ENCODE data around the gene PPP1R1B. TPM values are rescaled to one million over a fixed set of nuclear protein-coding genes. Genes with fewer than 3 reads are reported as not detected.

Gene PPP1R1B
- total and polyA plus RNA-seq, 9 of the 15 experiments (the other 6 are each of a cell fraction or from before 2014, with no cell fraction given) = 0.07 to 0.18 (median 0.10) TPM; not detected in 4

- TF ChIP-seq TRIM24 (IDR thresholded peaks at IDR 0.05) (peak; percentile 63 to 70; a peak in 3 of 4 replicates), UBTF (IDR thresholded peaks at IDR 0.05; ENCODE audit: borderline replicate concordance in 1 of 2, low read depth in 2 of 2, low read length in 2 of 2) (no peak), JUNB (CRISPR knock-in tag; conservative IDR thresholded peaks at IDR 0.05) (no peak), PHF8 (IDR thresholded peaks at IDR 0.05; ENCODE audit: borderline replicate concordance, low read length) (no peak)
Observed at GRCh38 chr17:39683295-39683939, 56.7 kb downstream of the PPP1R1B start (continued).

GRCh38 chr17:39684369-39685192 lies 57.8 kb downstream of the PPP1R1B start:
- no peak overlapping the region for H2AFZ ChIP-seq (ENCODE audit: low read depth, low read length)
- in situ Hi-C loops (cut with MboI) (no loop called here), intact Hi-C loops (cut with micrococcal nuclease) (loop anchor here (5.0 kb wide), 1 partner anchor 48 kb away; the partner anchor contains the start of gene MIEN1)
- DNase-seq (ENCODE audit: extremely low read depth in 1 of 4, low spot score in 3 of 4) = no peak
- peaks cover 7% of the 10 kb centered on the region; the same call in 2 of the 3 replicates for H3K79me2 ChIP-seq (ENCODE audit: control insufficient read depth, insufficient read depth, low read length)
- H3K27me3 ChIP-seq (ENCODE audit: control insufficient read depth in 2 of 2, insufficient read depth in 2 of 2, low read length in 2 of 2) = no peaks in the 10 kb centered on the region
- H3K4me2 ChIP-seq (ENCODE audit: insufficient read depth, low read length) = no peak overlapping the region
- no peaks in the 10 kb centered on the region for H3K36me3 ChIP-seq (ENCODE audit: control insufficient read depth, insufficient read depth, low read length)
- no peaks in the 10 kb centered on the region for H4K20me1 ChIP-seq (replicated peaks; ENCODE audit: control insufficient read depth, insufficient read depth, low read length)
- 92% methylated on average over 11 of the region's 12 CpGs for WGBS (ENCODE audit: insufficient coverage, low coverage, missing lambda C conversion rate)
- BruUV-seq (replicated peaks) = no TSS peak
- CTCF ChIA-PET (ENCODE audit: low intra/inter-chr PET ratio) = no interaction called here
- H3K4me3 ChIP-seq = no peak overlapping the region
- no peaks in the 10 kb centered on the region for H3K9me1 ChIP-seq (ENCODE audit: control insufficient read depth, insufficient read depth, low read length)
- H3K9me3 ChIP-seq (replicated peaks; ENCODE audit: control insufficient read depth, insufficient read depth, low read depth, low read length) = no peaks in the 10 kb centered on the region
- H3K9ac ChIP-seq (ENCODE audit: insufficient read depth in 1 of 2, low read depth in 2 of 2, low read length in 2 of 2) = peak overlapping the region in 1 of 2 experiments; percentile 71; a peak in 2 of 4 replicates
- ATAC-seq = no peak
- H3K4me1 ChIP-seq (replicated peaks in 1 of 2; ENCODE audit: control insufficient read depth in 2 of 2, insufficient read depth in 2 of 2, low read length in 2 of 2) = peaks cover 20 to 21% of the 10 kb centered on the region in 2 experiments; a peak in 4 of 5 replicates
- POLR2A ChIA-PET = interaction anchor here (1.0 kb wide), 1 partner anchor 8 kb away, joined by 3 read pairs; no protein-coding TSS in a partner anchor
- H3K27ac ChIP-seq (ENCODE audit: extremely low read depth, low read depth, low read length) = no peak overlapping the region
- no peak for FAIRE-seq
- TF ChIP-seq POLR2A (conservative IDR thresholded peaks at IDR 0.05) (no peak), MYBL2 (IDR thresholded peaks at IDR 0.05; ENCODE audit: low read depth) (no peak), MYBL2 (CRISPR knock-in tag; IDR thresholded peaks at IDR 0.05; ENCODE audit: borderline replicate concordance) (no peak), TRIM24 (IDR thresholded peaks at IDR 0.05) (no peak), SPI1 (IDR thresholded peaks at IDR 0.05; ENCODE audit: borderline replicate concordance, low read depth, low read length) (no peak), FIP1L1 (IDR thresholded peaks at IDR 0.05; ENCODE audit: low read depth, low read length, poor library complexity, severe bottlenecking) (no peak), RBBP5 (IDR thresholded peaks at IDR 0.05; ENCODE audit: borderline replicate concordance, insufficient read depth, low read length, poor library complexity, severe bottlenecking) (no peak), NONO (IDR thresholded peaks at IDR 0.05; ENCODE audit: low read depth in 2 of 2, low read length in 1 of 2) (no peak), EP300 (IDR thresholded peaks at IDR 0.05; ENCODE audit: low read length) (no peak), VEZF1 (CRISPR knock-in tag; IDR thresholded peaks at IDR 0.05) (no peak), BCL6 (CRISPR knock-in tag; IDR thresholded peaks at IDR 0.05) (no peak), ZNF197 (CRISPR knock-in tag; IDR thresholded peaks at IDR 0.05; ENCODE audit: low read depth) (no peak), NFATC3 (IDR thresholded peaks at IDR 0.05) (no peak)
